ENCODE data around the gene CLIP2.
"Not testable (repeated sequence)": the region's sequence is repeated elsewhere in the genome, so short reads cannot be mapped to it uniquely, and the experiment has no call there.

Gene CLIP2

GRCh38 chr7:74337926-74338325, 48.7 kb downstream of the CLIP2 start:
- Histone ChIP-seq H3K27me3 (replicated peaks; ENCODE audit: control insufficient read depth, insufficient read depth, low read length) (no peaks in the 10 kb centered on the region), H3K36me3 (ENCODE audit: control insufficient read depth, insufficient read depth, low read length) (peaks cover 15% of the 10 kb centered on the region), H3K4me3 (replicated peaks; ENCODE audit: low read depth, low read length) (no peak overlapping the region)
- TF ChIP-seq CTCF (IDR thresholded peaks at IDR 0.05; ENCODE audit: insufficient read depth, low read length, poor library complexity, severe bottlenecking): no peak
- DNase-seq (ENCODE audit: extremely low read depth, insufficient read length): no peak

GRCh38 chr7:74338366-74339108, 49.3 kb downstream of the CLIP2 start:
- H3K36me3 ChIP-seq (ENCODE audit: control insufficient read depth, insufficient read depth, low read length): peaks cover 20% of the 10 kb centered on the region
- DNase-seq (ENCODE audit: extremely low read depth, insufficient read length): no peak

GRCh38 chr7:74339648-74340047, 50.4 kb downstream of the CLIP2 start:
- H3K4me3 ChIP-seq (replicated peaks; ENCODE audit: low read depth, low read length); H3K27me3 ChIP-seq (replicated peaks; ENCODE audit: control insufficient read depth, insufficient read depth, low read length); DNase-seq (ENCODE audit: extremely low read depth, insufficient read length): not testable (repeated sequence)
- H3K36me3 ChIP-seq (ENCODE audit: control insufficient read depth, insufficient read depth, low read length): peaks cover 20% of the 10 kb centered on the region

More at GRCh38 chr7:74338366-74339108, 49.3 kb downstream of the CLIP2 start:
- Histone ChIP-seq H3K4me3 (replicated peaks; ENCODE audit: low read depth, low read length) (no peak overlapping the region), H3K27me3 (replicated peaks; ENCODE audit: control insufficient read depth, insufficient read depth, low read length) (no peaks in the 10 kb centered on the region)
- TF ChIP-seq CTCF (IDR thresholded peaks at IDR 0.05; ENCODE audit: insufficient read depth, low read length, poor library complexity, severe bottlenecking): peak; percentile 4

GRCh38 chr7:74343281-74344131, 54.3 kb downstream of the CLIP2 start:
- no peak for TF ChIP-seq CTCF (IDR thresholded peaks at IDR 0.05; ENCODE audit: insufficient read depth, low read length, poor library complexity, severe bottlenecking)
- peaks cover 22% of the 10 kb centered on the region for H3K36me3 ChIP-seq (ENCODE audit: control insufficient read depth, insufficient read depth, low read length)
- no peak overlapping the region for H3K4me3 ChIP-seq (replicated peaks; ENCODE audit: low read depth, low read length)
- DNase-seq (ENCODE audit: extremely low read depth, insufficient read length): no peak
- H3K27me3 ChIP-seq (replicated peaks; ENCODE audit: control insufficient read depth, insufficient read depth, low read length): no peaks in the 10 kb centered on the region

- H3K36me3 ChIP-seq (ENCODE audit: control insufficient read depth, insufficient read depth, low read length): peaks cover 19% of the 10 kb centered on the region
- H3K4me3 ChIP-seq (replicated peaks; ENCODE audit: low read depth, low read length): no peak overlapping the region
- DNase-seq (ENCODE audit: extremely low read depth, insufficient read length): no peak
- TF ChIP-seq CTCF (IDR thresholded peaks at IDR 0.05; ENCODE audit: insufficient read depth, low read length, poor library complexity, severe bottlenecking): no peak
- no peaks in the 10 kb centered on the region for H3K27me3 ChIP-seq (replicated peaks; ENCODE audit: control insufficient read depth, insufficient read depth, low read length)
These were observed 54.9 kb downstream of the CLIP2 start for GRCh38 chr7:74344132-74344496.

GRCh38 chr7:74344786-74345185, 55.6 kb downstream of the CLIP2 start:
- DNase-seq (ENCODE audit: extremely low read depth, insufficient read length): no peak
- Histone ChIP-seq H3K36me3 (ENCODE audit: control insufficient read depth, insufficient read depth, low read length) (peaks cover 19% of the 10 kb centered on the region), H3K27me3 (replicated peaks; ENCODE audit: control insufficient read depth, insufficient read depth, low read length) (no peaks in the 10 kb centered on the region), H3K4me3 (replicated peaks; ENCODE audit: low read depth, low read length) (no peak overlapping the region)
- TF ChIP-seq CTCF (IDR thresholded peaks at IDR 0.05; ENCODE audit: insufficient read depth, low read length, poor library complexity, severe bottlenecking): no peak

All from GM06990 (cell line).